Heart right ventricle (tissue), 16 donors: ENCODE data around the gene WDHD1. TPM values are rescaled to one million over a fixed set of nuclear protein-coding genes. Genes with fewer than 3 reads are reported as not detected.

Experiments used
- ATAC-seq, 8 donors: fragments of 200-7000 bp; cut with Tn5 transposase; one replicate each; pipeline ENCODE4 v1.9.1; 2020; ENCODE audit warnings: mild to moderate bottlenecking in 8 of 8, moderate library complexity in 8 of 8, moderate number of reproducible peaks in 1 of 8
- DNase-seq, 2 donors: peaks; one replicate each; pipeline ENCODE4 v3.0.0-alpha.2; 2020
- H3K27ac ChIP-seq, 10 donors: fragments of 200-600 bp; sonication (generic) in 2 of 10; one replicate each; pipeline versions ENCODE4 v1.5.0 to v1.8.0; 2020 to 2022; ENCODE audit warnings: mild to moderate bottlenecking in 3 of 10
- H3K27me3 ChIP-seq, 7 donors: fragments of 200-600 bp; one replicate each; pipeline ENCODE4 v1.8.0; 2021 to 2022; ENCODE audit warnings: mild to moderate bottlenecking in 2 of 7
- H3K36me3 ChIP-seq, 9 donors: fragments of 200-600 bp; sonication (generic) in 1 of 9; one replicate each; pipeline versions ENCODE4 v1.5.0 to v1.8.0; 2020 to 2022; ENCODE audit warnings: mild to moderate bottlenecking in 2 of 9
- H3K4me1 ChIP-seq, 9 donors: fragments of 200-600 bp; sonication (generic) in 1 of 9; one replicate each; pipeline versions ENCODE4 v1.5.0 to v1.8.0; 2020 to 2022; ENCODE audit warnings: mild to moderate bottlenecking in 4 of 9
- H3K4me3 ChIP-seq, 10 donors: fragments of 200-600 bp; sonication (generic) in 2 of 10; one replicate each; pipeline versions ENCODE4 v1.5.0 to v1.8.0; 2020 to 2022; ENCODE audit warnings: mild to moderate bottlenecking in 7 of 10, moderate library complexity in 2 of 10
- H3K9me3 ChIP-seq, 11 donors: fragments of 200-600 bp in 10 of 11; sonication (generic) in 2 of 11; one replicate each; pipeline versions ENCODE4 v1.5.0 to v1.8.0; 2013 to 2022; ENCODE audit warnings: mild to moderate bottlenecking in 2 of 11, control low read depth in 1 of 11, moderate library complexity in 1 of 11
- CTCF ChIP-seq, 9 donors: fragments of 200-600 bp; sonication (generic) in 2 of 9; IDR thresholded peaks; one replicate each; pipeline versions ENCODE4 v1.5.0 to v1.8.0; 2021 to 2022; ENCODE audit warnings: antibody characterized with exemption in 9 of 9, mild to moderate bottlenecking in 5 of 9, moderate library complexity in 1 of 9
- WGBS, 2 donors: extraction: QIAGEN DNeasy Blood & Tissue Kit; methylation state at CpG; one replicate each; pipeline ENCODE4 v1.1.7; 2013; ENCODE audit warnings: inconsistent platforms in 1 of 2; 5-methylcytosine and 5-hydroxymethylcytosine counted together
- intact Hi-C, 10 donors: fragments of 100-400 bp; cut with DNase I; formaldehyde crosslinking; loops; one replicate each; pipeline versions ENCODE4 v1.11.1 to v1.14.2; 2022
- polyA plus RNA-seq, 2 donors: library from polyadenylated mRNA; stranded (reverse); fragments of 200-250 nt; gene quantifications; one replicate each; pipeline ENCODE4 v1.2.3, GENCODE V29; 2013
- total RNA-seq, 10 donors: library from RNA; stranded (reverse); fragmentation: NEBNext Ultra II Directional in 3 of 10; extraction: Animal tissue kit (Norgen Biotek cat#: 25700) in 3 of 10; gene quantifications; one replicate each; pipeline versions ENCODE4 v1.2.1 to v1.2.4, GENCODE V29; 2021 to 2023
- donor health status: Arrhythmogenic right ventricular cardiomyopathy.
- donor health status: ischemic (EF 13 %, LVEDD 7.1; RV severe dilation, severe dysfunction).
- donor health status: healthy with polysubstance abuse.
- donor health status: DM: no; HTN: yes; CAD: no.
- donor health status: DM: no; HTN: no; CAD: no.
- donor health status: ischemic (EF 25% LVEDD 6.9; RV normal size, moderate dysfunction).
- donor health status: ischemic (EF 25% LVEDD 5.7; RV mildly dilated, moderate dysfunction).
- donor health status: healthy.
- donor health status: DM: yes; HTN: yes; CAD: no.
- donor health status: Ischemic cardiomyopathy.
- donor health status: ischemic (EF 35%, LVEDD 5.7; RV mildly dilated, moderate dysfunction).
- donor health status: nonischemic (EF 11% LVEDD 7.7; RV severe dilation, severe dysfunction).
- donor health status: DM: yes; HTN: yes; CAD: no.
- donor health status: PGD.
- donor health status: ischemic (EF 29% LVEDD 5.4; RV normal size, mild dysfunction).
- donor health status: nonischemic (EF 23%, LVEDD 6.1; RV moderate dilation, normal function).

Gene WDHD1
- total and polyA plus RNA-seq, 12 donors: 0.59 to 2.7 (median 1.9) TPM

GRCh38 chr14:54979039-54979438 lies 47.9 kb downstream of the WDHD1 start:
- TF ChIP-seq CTCF (IDR thresholded peaks at IDR 0.05): no peak
- no peaks in the 10 kb centered on the region for H3K27me3 ChIP-seq
- no peak for ATAC-seq
- H3K4me1 ChIP-seq: peaks cover 0 to 12% (median 0%) of the 10 kb centered on the region in 9 donors
- no peak overlapping the region for H3K4me3 ChIP-seq
- no peak for DNase-seq
- intact Hi-C loops: no loop called here
- H3K27ac ChIP-seq: no peak overlapping the region
- no peaks in the 10 kb centered on the region for H3K9me3 ChIP-seq
- H3K36me3 ChIP-seq: peaks cover 0 to under 1% (median 0%) of the 10 kb centered on the region in 9 donors
- 82 to 95% methylated on average over 3 of the region's 3 CpGs for WGBS, 2 donors

- 75 to 83% methylated on average over 4 of the region's 4 CpGs for WGBS, 2 donors
- Histone ChIP-seq H3K4me3 (no peak overlapping the region), H3K9me3 (no peaks in the 10 kb centered on the region), H3K27ac (peak overlapping the region in 1 of 10 donors; percentile 23), H3K27me3 (no peaks in the 10 kb centered on the region), H3K4me1 (peaks cover 0 to 12% (median 0%) of the 10 kb centered on the region in 9 donors), H3K36me3 (no peaks in the 10 kb centered on the region)
- TF ChIP-seq CTCF (IDR thresholded peaks at IDR 0.05): no peak
- ATAC-seq (no peak), DNase-seq (no peak)
- intact Hi-C loops: no loop called here
Observed at GRCh38 chr14:54976316-54976715, 50.6 kb downstream of the WDHD1 start.

- Histone ChIP-seq H3K27me3 (no peaks in the 10 kb centered on the region), H3K9me3 (no peaks in the 10 kb centered on the region), H3K27ac (peak overlapping the region in 1 of 10 donors; percentile 23), H3K4me1 (peaks cover 0 to 12% (median 0%) of the 10 kb centered on the region in 9 donors), H3K4me3 (no peak overlapping the region), H3K36me3 (no peaks in the 10 kb centered on the region)
- 76 to 86% methylated on average over 3 of the region's 3 CpGs for WGBS, 2 donors
- ATAC-seq (no peak), DNase-seq (no peak)
- no peak for TF ChIP-seq CTCF (IDR thresholded peaks at IDR 0.05)
- intact Hi-C loops: no loop called here
Observed at GRCh38 chr14:54975856-54976255, 51.0 kb downstream of the WDHD1 start.

- H3K9me3 ChIP-seq: no peaks in the 10 kb centered on the region
- no peaks in the 10 kb centered on the region for H3K36me3 ChIP-seq
- peaks cover 0 to 12% (median 0%) of the 10 kb centered on the region in 9 donors for H3K4me1 ChIP-seq
- no peak for ATAC-seq
- TF ChIP-seq CTCF (IDR thresholded peaks at IDR 0.05): no peak
- H3K4me3 ChIP-seq: no peak overlapping the region
- no peak for DNase-seq
- no peak overlapping the region for H3K27ac ChIP-seq
- H3K27me3 ChIP-seq: no peaks in the 10 kb centered on the region
- 73 to 86% methylated on average over 5 of the region's 5 CpGs for WGBS, 2 donors
- intact Hi-C loops: no loop called here
Observed at GRCh38 chr14:54974788-54975414, 52.0 kb downstream of the WDHD1 start.
